ENCODE results near the gene ADGRD1.

DNA sequence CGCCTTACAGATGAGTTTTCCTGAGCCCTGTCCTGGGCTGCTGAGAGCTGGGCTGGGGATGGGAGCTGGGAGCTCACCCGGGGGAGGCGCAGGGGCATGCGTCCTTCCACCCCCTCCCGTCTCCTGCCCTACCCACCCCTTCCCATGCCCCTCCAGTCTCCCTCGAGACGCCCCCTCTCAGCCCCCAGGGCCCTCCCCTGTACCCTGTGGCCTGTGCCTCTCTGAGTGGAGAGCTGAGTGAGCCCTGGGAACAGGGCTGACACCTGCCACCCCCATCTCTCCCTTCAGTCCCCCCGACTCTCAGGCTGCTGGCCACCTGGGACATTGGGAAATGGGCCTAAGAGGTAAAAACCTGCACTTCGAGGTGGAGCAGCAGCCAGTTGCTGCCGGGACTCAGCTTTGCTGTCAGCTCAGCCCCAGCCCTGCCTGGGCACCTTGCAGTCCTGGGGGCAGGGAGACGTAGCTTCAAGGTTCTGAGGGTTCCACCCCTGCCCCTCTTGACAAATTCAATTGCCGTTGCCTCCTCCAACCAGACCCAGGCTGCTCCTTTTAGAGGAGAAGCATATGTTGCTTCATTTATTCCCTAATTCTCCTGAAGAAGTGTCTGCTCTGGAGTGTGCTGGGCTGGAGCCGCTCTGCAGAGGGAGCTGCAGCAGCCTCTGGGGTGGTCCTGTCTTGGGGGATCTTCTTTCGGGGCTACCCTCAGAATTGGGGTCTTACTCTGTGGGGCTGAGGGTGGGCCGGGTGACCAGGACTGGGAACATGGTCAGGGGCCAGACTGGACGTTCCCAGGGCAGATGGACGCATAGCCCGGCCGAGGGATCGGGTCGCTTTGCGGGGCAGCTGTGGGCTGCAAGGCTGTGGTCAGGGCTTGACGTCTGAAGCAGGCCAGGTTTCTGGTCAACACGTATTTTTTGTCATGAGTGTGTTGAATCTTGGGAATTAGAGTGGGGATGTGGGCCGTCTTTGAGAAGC is 141.4 kb downstream of the ADGRD1 start:
- TF ChIP-seq GABPB1 (CRISPR knock-in tag; IDR thresholded peaks at IDR 0.05) (no peak), GTF2I (CRISPR knock-in tag; conservative IDR thresholded peaks at IDR 0.05) (no peak), CTCF (IDR thresholded peaks at IDR 0.05) (no peak), FOXJ3 (CRISPR knock-in tag; IDR thresholded peaks at IDR 0.05; ENCODE audit: borderline replicate concordance) (no peak), ELF4 (CRISPR knock-in tag; IDR thresholded peaks at IDR 0.05; ENCODE audit: low read depth) (no peak), AFF4 (CRISPR knock-in tag; IDR thresholded peaks at IDR 0.05; ENCODE audit: borderline replicate concordance) (no peak), PREB (CRISPR knock-in tag; IDR thresholded peaks at IDR 0.05; ENCODE audit: borderline replicate concordance) (no peak), NR2C2 (CRISPR knock-in tag; IDR thresholded peaks at IDR 0.05) (no peak), AR (CRISPR knock-in tag; IDR thresholded peaks at IDR 0.05) (no peak), USF2 (CRISPR knock-in tag; IDR thresholded peaks at IDR 0.05) (no peak), ZNF423 (CRISPR knock-in tag; IDR thresholded peaks at IDR 0.05) (no peak)
- TF ChIP-seq, protein P1, sequence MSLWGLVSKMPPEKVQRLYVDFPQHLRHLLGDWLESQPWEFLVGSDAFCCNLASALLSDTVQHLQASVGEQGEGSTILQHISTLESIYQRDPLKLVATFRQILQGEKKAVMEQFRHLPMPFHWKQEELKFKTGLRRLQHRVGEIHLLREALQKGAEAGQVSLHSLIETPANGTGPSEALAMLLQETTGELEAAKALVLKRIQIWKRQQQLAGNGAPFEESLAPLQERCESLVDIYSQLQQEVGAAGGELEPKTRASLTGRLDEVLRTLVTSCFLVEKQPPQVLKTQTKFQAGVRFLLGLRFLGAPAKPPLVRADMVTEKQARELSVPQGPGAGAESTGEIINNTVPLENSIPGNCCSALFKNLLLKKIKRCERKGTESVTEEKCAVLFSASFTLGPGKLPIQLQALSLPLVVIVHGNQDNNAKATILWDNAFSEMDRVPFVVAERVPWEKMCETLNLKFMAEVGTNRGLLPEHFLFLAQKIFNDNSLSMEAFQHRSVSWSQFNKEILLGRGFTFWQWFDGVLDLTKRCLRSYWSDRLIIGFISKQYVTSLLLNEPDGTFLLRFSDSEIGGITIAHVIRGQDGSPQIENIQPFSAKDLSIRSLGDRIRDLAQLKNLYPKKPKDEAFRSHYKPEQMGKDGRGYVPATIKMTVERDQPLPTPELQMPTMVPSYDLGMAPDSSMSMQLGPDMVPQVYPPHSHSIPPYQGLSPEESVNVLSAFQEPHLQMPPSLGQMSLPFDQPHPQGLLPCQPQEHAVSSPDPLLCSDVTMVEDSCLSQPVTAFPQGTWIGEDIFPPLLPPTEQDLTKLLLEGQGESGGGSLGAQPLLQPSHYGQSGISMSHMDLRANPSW (CRISPR knock-in tag; conservative IDR thresholded peaks at IDR 0.05; ENCODE audit: low read depth), result no peak

Data from WTC11 (cell line).